K562 (cell line): ENCODE results near the gene SETDB1. TPM values are rescaled to one million over a fixed set of nuclear protein-coding genes. Genes with fewer than 3 reads are reported as not detected.

ENCODE experiments used
- ADNP ChIP-seq: fragments of 200-800 bp; sonication (Bioruptor generic); IDR thresholded peaks from 2 replicates; pipeline ENCODE4 v1.6.1; 2016; ENCODE audit warnings: missing genetic modification characterization, missing compliant biosample characterization
- ATF1 ChIP-seq, 2 experiments: fragments of 450-650 bp in 1 of 2; IDR thresholded peaks; 2 replicates each; pipeline ENCODE4 v1.6.1; 2016; ENCODE audit warnings: missing compliant biosample characterization in 1 of 2, missing genetic modification characterization in 1 of 2
- BCOR ChIP-seq: fragments of 450-650 bp; IDR thresholded peaks from 2 replicates; pipeline ENCODE4 v1.6.1; 2016
- CBX1 ChIP-seq: sonication (generic); IDR thresholded peaks from 2 replicates; pipeline ENCODE4 v1.6.1; 2016; ENCODE audit warnings: antibody characterized with exemption, low read depth, mild to moderate bottlenecking
- CREM ChIP-seq: IDR thresholded peaks from 2 replicates; pipeline ENCODE4 v1.6.1; 2014; ENCODE audit warnings: antibody characterized with exemption, low read depth
- FOXJ2 ChIP-seq: fragments of 200-800 bp; sonication (Bioruptor generic); IDR thresholded peaks from 2 replicates; pipeline ENCODE4 v1.6.1; 2016; ENCODE audit warnings: missing genetic modification characterization, missing compliant biosample characterization
- FOXP1 ChIP-seq: sonication (generic); formaldehyde crosslinking; IDR thresholded peaks from 2 replicates; pipeline ENCODE4 v1.8.0; 2022; ENCODE audit warnings: mild to moderate bottlenecking, missing genetic modification reagents
- HMGN3 ChIP-seq: IDR thresholded peaks from 2 replicates; pipeline ENCODE4 v1.6.1; 2011; ENCODE audit warnings: borderline replicate concordance, low read depth, mild to moderate bottlenecking, mixed read lengths, low read length; ENCODE audit not compliant: insufficient read length; ENCODE audit errors: extremely low read depth
- KLF16 ChIP-seq: IDR thresholded peaks from 2 replicates; pipeline ENCODE4 v1.6.1; 2016; ENCODE audit warnings: antibody characterized with exemption
- NCOA6 ChIP-seq: fragments of 450-650 bp; IDR thresholded peaks from 2 replicates; pipeline ENCODE4 v1.6.1; 2017; ENCODE audit warnings: mild to moderate bottlenecking
- NR3C1 ChIP-seq: sonication (generic); formaldehyde crosslinking; IDR thresholded peaks from 2 replicates; pipeline ENCODE4 v1.8.1; 2022; ENCODE audit warnings: missing genetic modification reagents
- NR4A1 ChIP-seq, 2 experiments: fragments of 250-450 bp in 1 of 2; fragments of 450-650 bp in 1 of 2; sonication (Bioruptor Pico) in 1 of 2; IDR thresholded peaks; 2 replicates each; pipeline versions ENCODE4 v1.4.0 to v1.6.1; 2016 to 2020; ENCODE audit warnings: mild to moderate bottlenecking in 2 of 2, missing compliant biosample characterization in 1 of 2, missing genetic modification characterization in 1 of 2, moderate library complexity in 1 of 2
- SOX6 ChIP-seq: fragments of 450-650 bp; IDR thresholded peaks from 2 replicates; pipeline ENCODE4 v1.6.1; 2014; ENCODE audit warnings: mild to moderate bottlenecking
- SP1 ChIP-seq: sonication (generic); formaldehyde crosslinking; IDR thresholded peaks from 2 replicates; pipeline ENCODE4 v1.8.1; 2022; ENCODE audit warnings: mild to moderate bottlenecking, missing genetic modification reagents
- STAT5A ChIP-seq: IDR thresholded peaks from 2 replicates; pipeline ENCODE4 v1.6.1; 2012; ENCODE audit warnings: low read length, inconsistent platforms, borderline replicate concordance
- SUPT5H ChIP-seq: fragments of 450-650 bp; IDR thresholded peaks from 2 replicates; pipeline ENCODE4 v1.6.1; 2016
- ZFPM2 ChIP-seq: fragments of 250-450 bp; sonication (Bioruptor Pico); IDR thresholded peaks from 2 replicates; pipeline ENCODE4 v1.5.1; 2022; ENCODE audit warnings: mild to moderate bottlenecking
- ZNF589 ChIP-seq: fragments of 200-800 bp; sonication (Bioruptor generic); IDR thresholded peaks from 2 replicates; pipeline ENCODE4 v1.6.1; 2016; ENCODE audit warnings: low read depth, missing genetic modification characterization, missing compliant biosample characterization
- ZNF707 ChIP-seq: fragments of 250-450 bp; sonication (Bioruptor Pico); conservative IDR thresholded peaks from 2 replicates; pipeline ENCODE4 v1.8.0; 2022; ENCODE audit warnings: inconsistent platforms, mild to moderate bottlenecking, moderate library complexity
- polyA plus RNA-seq, 8 experiments: library from polyadenylated mRNA; depleted of rRNA in 4 of 8; stranded (reverse) in 5 of 8; unstranded in 3 of 8; fragments of >200 nt; fragmentation: Nextera tagmentation in 2 of 8; fragmentation: Illumina TruSeq in 1 of 8; extraction: Ambion mirVana in 2 of 8; extraction: Trizol in 1 of 8; gene quantifications; 2 replicates each; pipeline versions ENCODE4 v1.2.1 to v1.2.3, GENCODE V29; 2011 to 2014; ENCODE audit warnings: inconsistent platforms in 1 of 8, missing spikeins in 1 of 8
- total RNA-seq, 7 experiments: library from RNA; depleted of rRNA in 6 of 7; stranded (reverse); fragments of >200 nt in 6 of 7; fragmentation: Illumina TruSeq in 2 of 7; extraction: Trizol in 2 of 7; gene quantifications; 2 replicates each; pipeline versions ENCODE4 v1.2.1 to v1.2.3, GENCODE V29; 2011 to 2021; ENCODE audit warnings: low replicate concordance in 1 of 7
- TF ChIP-seq, protein P1 (sequence below), 2 experiments: fragments of 450-650 bp in 1 of 2; IDR thresholded peaks; 2 replicates each; pipeline ENCODE4 v1.6.1; 2011 to 2017; ENCODE audit warnings: low read depth in 2 of 2, antibody characterized with exemption in 1 of 2, borderline replicate concordance in 1 of 2, low read length in 1 of 2, mild to moderate bottlenecking in 1 of 2, mixed read lengths in 1 of 2; ENCODE audit not compliant: control insufficient read depth in 1 of 2
- TF ChIP-seq, protein P2 (sequence below): fragments of 250-450 bp; sonication (Bioruptor Pico); IDR thresholded peaks from 2 replicates; pipeline ENCODE4 v1.9.0; 2021; ENCODE audit warnings: mild to moderate bottlenecking, inconsistent platforms
- TF ChIP-seq, protein P3 (sequence below), 2 experiments: fragments of 250-450 bp in 1 of 2; fragments of 450-650 bp in 1 of 2; sonication (Bioruptor Pico) in 1 of 2; IDR thresholded peaks; 2 replicates each; pipeline versions ENCODE4 v1.6.1 to v1.8.0; 2016 to 2021; ENCODE audit warnings: mild to moderate bottlenecking in 2 of 2, moderate library complexity in 2 of 2, missing compliant biosample characterization in 1 of 2, missing genetic modification characterization in 1 of 2

SETDB1 gene
- total and polyA plus RNA-seq, 9 of the 15 experiments (the other 6 are each of a cell fraction or from before 2014, with no cell fraction given): 21.5 to 64.4 (median 42.0) TPM

DNA sequence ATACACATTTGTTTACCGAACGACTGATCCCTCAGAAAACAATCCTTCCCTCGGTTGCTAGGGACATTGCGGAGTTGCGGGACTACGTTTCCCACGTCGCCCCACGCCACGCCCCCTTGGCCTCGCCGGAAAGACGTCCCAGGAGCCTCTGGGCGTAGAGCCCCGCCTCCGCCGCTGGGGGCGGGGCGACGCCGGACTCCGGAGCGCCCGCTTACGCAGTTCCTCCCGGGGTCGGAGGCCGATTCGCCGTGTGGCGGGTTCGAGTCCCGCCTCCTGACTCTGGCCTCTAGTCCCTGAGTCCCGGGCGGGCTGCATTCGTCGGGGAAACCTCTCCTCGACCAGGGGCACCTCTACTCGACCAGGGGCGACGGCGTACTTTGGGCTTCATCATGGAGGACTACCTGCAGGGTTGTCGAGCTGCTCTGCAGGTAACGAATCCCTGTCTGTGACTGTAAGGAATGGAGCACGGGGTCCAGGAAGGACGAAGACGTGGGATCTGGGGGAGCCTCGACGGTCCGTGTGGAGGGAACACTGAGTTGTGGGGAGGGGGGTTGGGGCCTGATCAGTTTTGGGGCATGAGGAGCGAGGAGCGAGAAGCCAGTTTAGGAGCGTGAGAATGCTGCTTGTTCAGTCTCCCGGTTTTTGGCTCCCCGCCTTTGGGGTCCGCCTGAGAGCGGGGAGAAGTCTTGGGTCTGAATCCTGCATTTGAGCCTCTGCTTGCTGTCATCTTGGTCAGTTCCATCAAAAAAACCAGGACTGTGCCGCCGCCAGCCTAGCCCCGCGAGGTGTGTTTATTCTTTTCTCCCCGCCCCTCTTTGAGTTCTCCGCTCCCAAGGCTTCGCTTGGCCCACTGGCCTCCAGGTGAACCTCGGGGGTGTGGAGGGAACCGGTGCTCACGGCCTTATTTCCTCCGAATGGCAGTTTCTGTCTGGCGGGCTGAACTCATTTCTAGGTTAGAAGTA lies 82.4 kb downstream of the SETDB1 start, which contains the start of gene PRUNE1 (continued):
- TF ChIP-seq BCOR: peak; percentile 70
- TF ChIP-seq, protein P1, sequence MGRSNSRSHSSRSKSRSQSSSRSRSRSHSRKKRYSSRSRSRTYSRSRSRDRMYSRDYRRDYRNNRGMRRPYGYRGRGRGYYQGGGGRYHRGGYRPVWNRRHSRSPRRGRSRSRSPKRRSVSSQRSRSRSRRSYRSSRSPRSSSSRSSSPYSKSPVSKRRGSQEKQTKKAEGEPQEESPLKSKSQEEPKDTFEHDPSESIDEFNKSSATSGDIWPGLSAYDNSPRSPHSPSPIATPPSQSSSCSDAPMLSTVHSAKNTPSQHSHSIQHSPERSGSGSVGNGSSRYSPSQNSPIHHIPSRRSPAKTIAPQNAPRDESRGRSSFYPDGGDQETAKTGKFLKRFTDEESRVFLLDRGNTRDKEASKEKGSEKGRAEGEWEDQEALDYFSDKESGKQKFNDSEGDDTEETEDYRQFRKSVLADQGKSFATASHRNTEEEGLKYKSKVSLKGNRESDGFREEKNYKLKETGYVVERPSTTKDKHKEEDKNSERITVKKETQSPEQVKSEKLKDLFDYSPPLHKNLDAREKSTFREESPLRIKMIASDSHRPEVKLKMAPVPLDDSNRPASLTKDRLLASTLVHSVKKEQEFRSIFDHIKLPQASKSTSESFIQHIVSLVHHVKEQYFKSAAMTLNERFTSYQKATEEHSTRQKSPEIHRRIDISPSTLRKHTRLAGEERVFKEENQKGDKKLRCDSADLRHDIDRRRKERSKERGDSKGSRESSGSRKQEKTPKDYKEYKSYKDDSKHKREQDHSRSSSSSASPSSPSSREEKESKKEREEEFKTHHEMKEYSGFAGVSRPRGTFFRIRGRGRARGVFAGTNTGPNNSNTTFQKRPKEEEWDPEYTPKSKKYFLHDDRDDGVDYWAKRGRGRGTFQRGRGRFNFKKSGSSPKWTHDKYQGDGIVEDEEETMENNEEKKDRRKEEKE (IDR thresholded peaks at IDR 0.05; ENCODE audit: borderline replicate concordance in 1 of 2, control insufficient read depth in 1 of 2, low read depth in 2 of 2, low read length in 1 of 2): peak; percentile 23 to 60; a peak in 1 of 4 replicates
- TF ChIP-seq SUPT5H: peak; percentile 66
- no peak for TF ChIP-seq KLF16
- TF ChIP-seq NR4A1 (CRISPR knock-in tag; IDR thresholded peaks at IDR 0.05): no peak
- peak; percentile 51; the same call in 1 of the 2 replicates for TF ChIP-seq NR4A1 (tag; IDR thresholded peaks at IDR 0.05)
- peak; percentile 96 for TF ChIP-seq SP1 (CRISPR knock-in tag)
- TF ChIP-seq HMGN3: peak; percentile 95
- TF ChIP-seq FOXJ2: peak; percentile 99
- TF ChIP-seq ZNF589 (CRISPR knock-in tag): peak; percentile 36; the same call in 1 of the 2 replicates
- TF ChIP-seq ADNP (tag): peak; percentile 98
- TF ChIP-seq NCOA6: peak; percentile 68; the same call in 1 of the 2 replicates
- TF ChIP-seq NR3C1 (CRISPR knock-in tag): no peak
- TF ChIP-seq, protein P2, sequence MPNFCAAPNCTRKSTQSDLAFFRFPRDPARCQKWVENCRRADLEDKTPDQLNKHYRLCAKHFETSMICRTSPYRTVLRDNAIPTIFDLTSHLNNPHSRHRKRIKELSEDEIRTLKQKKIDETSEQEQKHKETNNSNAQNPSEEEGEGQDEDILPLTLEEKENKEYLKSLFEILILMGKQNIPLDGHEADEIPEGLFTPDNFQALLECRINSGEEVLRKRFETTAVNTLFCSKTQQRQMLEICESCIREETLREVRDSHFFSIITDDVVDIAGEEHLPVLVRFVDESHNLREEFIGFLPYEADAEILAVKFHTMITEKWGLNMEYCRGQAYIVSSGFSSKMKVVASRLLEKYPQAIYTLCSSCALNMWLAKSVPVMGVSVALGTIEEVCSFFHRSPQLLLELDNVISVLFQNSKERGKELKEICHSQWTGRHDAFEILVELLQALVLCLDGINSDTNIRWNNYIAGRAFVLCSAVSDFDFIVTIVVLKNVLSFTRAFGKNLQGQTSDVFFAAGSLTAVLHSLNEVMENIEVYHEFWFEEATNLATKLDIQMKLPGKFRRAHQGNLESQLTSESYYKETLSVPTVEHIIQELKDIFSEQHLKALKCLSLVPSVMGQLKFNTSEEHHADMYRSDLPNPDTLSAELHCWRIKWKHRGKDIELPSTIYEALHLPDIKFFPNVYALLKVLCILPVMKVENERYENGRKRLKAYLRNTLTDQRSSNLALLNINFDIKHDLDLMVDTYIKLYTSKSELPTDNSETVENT (CRISPR knock-in tag): 0 out of 2 replicates have a peak, but pooled peaks have one; percentile 29
- no peak for TF ChIP-seq ATF1 (CRISPR knock-in tag; IDR thresholded peaks at IDR 0.05)
- peak; percentile 94 for TF ChIP-seq ATF1 (tag; IDR thresholded peaks at IDR 0.05)
- no peak for TF ChIP-seq ZNF707 (CRISPR knock-in tag)
- TF ChIP-seq CBX1: peak; percentile 77
- peak; percentile 91 for TF ChIP-seq FOXP1 (CRISPR knock-in tag)
- TF ChIP-seq ZFPM2 (CRISPR knock-in tag): no peak
- no peak for TF ChIP-seq STAT5A
- TF ChIP-seq SOX6: peak; percentile 81
- peak; percentile 92 for TF ChIP-seq CREM
- TF ChIP-seq, protein P3, sequence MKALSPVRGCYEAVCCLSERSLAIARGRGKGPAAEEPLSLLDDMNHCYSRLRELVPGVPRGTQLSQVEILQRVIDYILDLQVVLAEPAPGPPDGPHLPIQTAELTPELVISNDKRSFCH (CRISPR knock-in tag; IDR thresholded peaks at IDR 0.05): no peak
- TF ChIP-seq, protein P3 (tag; IDR thresholded peaks at IDR 0.05): 0 out of 2 replicates have a peak, but pooled peaks have one; percentile 61
